Esophagus squamous epithelium (tissue), 4 donors: ENCODE results near the gene PPM1M.

Experiments used
- CTCF ChIP-seq, 6 experiments: fragments of 450-650 bp in 4 of 6; fragments of 200-600 bp in 2 of 6; sonication (generic) in 2 of 6; IDR thresholded peaks; one replicate each; pipeline ENCODE4 v1.5.1; 2016 to 2019; ENCODE audit warnings: antibody characterized with exemption in 6 of 6, mild to moderate bottlenecking in 4 of 6, moderate library complexity in 4 of 6
- POLR2A ChIP-seq, 4 donors: fragments of 450-650 bp; IDR thresholded peaks; one replicate each; pipeline ENCODE4 v1.6.1; 2017; ENCODE audit warnings: antibody characterized with exemption in 4 of 4, mild to moderate bottlenecking in 4 of 4, moderate library complexity in 3 of 4

GRCh38 chr3:52195823-52196331, 49.7 kb upstream of the PPM1M start:
- TF ChIP-seq CTCF (IDR thresholded peaks at IDR 0.05) = no peak
- TF ChIP-seq POLR2A (IDR thresholded peaks at IDR 0.05) = no peak
